Activated CD8-positive, alpha-beta memory T cell treated with anti-CD3 and anti-CD28 coated beads, Interleukin-2, amount 10 ng/mL, durations not matched to agents 7 days and 5 days (primary cell): ENCODE results near the gene KLK2. TPM values are rescaled to one million over a fixed set of nuclear protein-coding genes. Genes with fewer than 3 reads are reported as not detected.
A peak's percentile ranks its signal among the peaks of the same experiment; 100 is the strongest.

ENCODE experiments used
- ATAC-seq: fragments of 150-1000 bp; cut with Tn5 transposase; one replicate; pipeline ENCODE4 v1.10.0; 2021; ENCODE audit warnings: moderate library complexity
- CTCF ChIA-PET: fragments of 350-600 bp; sonication (Branson Sonifier 250); formaldehyde crosslinking; loops from one replicate; lab custom pipeline; 2021; ENCODE audit warnings: antibody characterized with exemption; lab: Charles Lee
- DNase-seq: peaks from one replicate; pipeline ENCODE4 v3.0.0-alpha.2; 2020
- H3K27ac Mint-ChIP-seq: one replicate; pipeline ENCODE4 v1.8.0; 2021; ENCODE audit warnings: mild to moderate bottlenecking, mixed read lengths
- H3K27me3 Mint-ChIP-seq: one replicate; pipeline ENCODE4 v1.8.0; 2021; ENCODE audit warnings: mixed read lengths
- H3K36me3 Mint-ChIP-seq: one replicate; pipeline ENCODE4 v1.8.0; 2021; ENCODE audit warnings: mild to moderate bottlenecking, mixed read lengths
- H3K4me1 Mint-ChIP-seq: one replicate; pipeline ENCODE4 v1.8.0; 2021; ENCODE audit warnings: mixed read lengths
- H3K4me3 Mint-ChIP-seq: one replicate; pipeline ENCODE4 v1.8.0; 2021; ENCODE audit warnings: mild to moderate bottlenecking, moderate library complexity, mixed read lengths
- H3K9me3 Mint-ChIP-seq: one replicate; pipeline ENCODE4 v1.8.0; 2022; ENCODE audit warnings: low read depth, mixed read lengths
- total RNA-seq, 2 experiments: library from RNA; stranded (reverse); gene quantifications; one replicate each; pipeline ENCODE4 v1.2.3, GENCODE V29; 2021

KLK2 gene
- under 1 TPM in 1 of 2 experiments, not detected in 1; 0.29 TPM for total RNA-seq

GRCh38 chr19:50873056-50873455 is at the start of gene KLK2:
TSS of gene KLK2 (plus strand) at chr19:50873439. CDS start at chr19:50873474, 35 bp downstream.
- H3K4me1 Mint-ChIP-seq, result no peaks in the 10 kb centered on the region
- peaks cover 17% of the 10 kb centered on the region for H3K27me3 Mint-ChIP-seq
- H3K27ac Mint-ChIP-seq, result no peak within 1 kb of the TSS
- CTCF ChIA-PET, result interaction anchor here (1.3 kb wide), 1 partner anchor 49 kb away, joined by 3 read pairs; no protein-coding TSS in a partner anchor
- H3K9me3 Mint-ChIP-seq, result no peaks in the 10 kb centered on the region
- H3K4me3 Mint-ChIP-seq, result no peak within 1 kb of the TSS
- ATAC-seq, result no peak
- no peak for DNase-seq
- no peaks in the 10 kb centered on the region for H3K36me3 Mint-ChIP-seq

DNA sequence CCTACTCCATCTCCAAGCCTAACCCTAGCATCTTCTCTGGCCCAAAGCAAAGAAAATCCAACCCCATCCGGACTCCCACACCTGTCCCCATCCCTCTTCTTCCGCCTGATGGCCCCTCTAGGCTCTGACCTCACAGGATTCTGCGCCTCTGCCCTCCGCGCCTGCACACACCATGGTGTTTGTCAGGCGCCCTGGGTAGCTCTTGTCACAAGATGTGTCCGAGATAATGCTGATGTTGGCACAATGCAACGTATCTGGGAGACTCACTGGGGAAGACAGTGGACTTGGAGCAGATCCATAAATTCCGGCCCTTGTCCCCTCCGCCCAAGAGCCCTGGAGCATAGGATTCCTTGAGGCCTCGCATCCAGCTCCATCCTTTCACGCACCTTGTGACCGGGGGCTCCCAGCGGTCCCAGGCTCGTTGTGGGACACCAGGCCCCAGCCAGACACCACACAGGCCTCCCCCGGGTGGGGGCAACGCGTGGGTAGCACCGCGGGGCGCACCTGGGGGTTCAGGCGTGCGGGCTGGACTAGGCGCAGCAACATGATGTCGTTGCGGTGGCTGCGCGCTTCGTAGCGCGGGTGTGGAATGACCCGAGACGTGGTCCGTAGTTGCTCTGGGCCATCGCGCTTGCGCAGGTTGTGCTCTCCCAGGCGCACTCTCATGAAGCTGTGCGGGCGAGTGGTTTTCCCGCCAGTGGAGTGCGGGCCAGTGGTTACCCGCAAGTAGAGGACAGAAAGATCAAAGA is 46.6 kb upstream of the KLK2 start:
- no peaks in the 10 kb centered on the region for H3K4me1 Mint-ChIP-seq
- H3K9me3 Mint-ChIP-seq, result no peaks in the 10 kb centered on the region
- H3K27ac Mint-ChIP-seq, result no peak overlapping the region
- H3K27me3 Mint-ChIP-seq, result peaks cover 26% of the 10 kb centered on the region
- CTCF ChIA-PET, result no interaction called here
- DNase-seq (no peak), ATAC-seq (no peak)
- no peaks in the 10 kb centered on the region for H3K36me3 Mint-ChIP-seq
- no peak overlapping the region for H3K4me3 Mint-ChIP-seq

- no peak overlapping the region for H3K4me3 Mint-ChIP-seq
- ATAC-seq (no peak), DNase-seq (no peak)
- no peaks in the 10 kb centered on the region for H3K36me3 Mint-ChIP-seq
- H3K27ac Mint-ChIP-seq, result no peak overlapping the region
- no peaks in the 10 kb centered on the region for H3K4me1 Mint-ChIP-seq
- H3K9me3 Mint-ChIP-seq, result no peaks in the 10 kb centered on the region
- CTCF ChIA-PET, result no interaction called here
- H3K27me3 Mint-ChIP-seq, result peaks cover 19% of the 10 kb centered on the region
These were observed 45.8 kb upstream of the KLK2 start for GRCh38 chr19:50827476-50827875.

- ATAC-seq (no peak), DNase-seq (no peak)
- H3K4me3 Mint-ChIP-seq, result no peak overlapping the region
- no peaks in the 10 kb centered on the region for H3K9me3 Mint-ChIP-seq
- no peaks in the 10 kb centered on the region for H3K4me1 Mint-ChIP-seq
- H3K27me3 Mint-ChIP-seq, result peaks cover 24% of the 10 kb centered on the region
- no peak overlapping the region for H3K27ac Mint-ChIP-seq
- CTCF ChIA-PET, result interaction anchor here (0.8 kb wide), 1 partner anchor 23 kb away, joined by 3 read pairs; no protein-coding TSS in a partner anchor
- no peaks in the 10 kb centered on the region for H3K36me3 Mint-ChIP-seq
These were observed 43.4 kb upstream of the KLK2 start for GRCh38 chr19:50829801-50830200.

- CTCF ChIA-PET, result no interaction called here
- peaks cover 3% of the 10 kb centered on the region for H3K4me1 Mint-ChIP-seq
- H3K9me3 Mint-ChIP-seq, result no peaks in the 10 kb centered on the region
- ATAC-seq (no peak), DNase-seq (no peak)
- H3K4me3 Mint-ChIP-seq, result no peak overlapping the region
- H3K27me3 Mint-ChIP-seq, result peaks cover 31% of the 10 kb centered on the region
- no peaks in the 10 kb centered on the region for H3K36me3 Mint-ChIP-seq
- no peak overlapping the region for H3K27ac Mint-ChIP-seq
These were observed 42.8 kb upstream of the KLK2 start for GRCh38 chr19:50830266-50831025.

DNA sequence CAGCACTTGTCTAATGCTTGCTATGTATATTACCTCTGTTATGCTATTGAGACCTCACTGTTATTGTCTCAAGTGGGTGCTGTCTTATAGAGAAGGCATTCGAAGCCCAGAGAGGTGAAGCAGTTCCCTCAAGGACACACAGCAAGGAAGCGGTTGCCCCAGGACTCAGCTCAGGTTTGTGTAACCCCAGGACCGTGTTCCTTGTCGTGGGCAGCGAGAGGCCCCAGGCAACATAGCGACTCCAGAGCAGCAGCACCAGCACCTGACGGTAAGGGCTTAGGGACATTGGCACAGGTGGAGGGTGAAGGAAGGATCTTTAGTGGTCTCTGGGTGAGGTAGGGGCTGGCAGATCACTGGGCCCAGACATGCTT is 42.2 kb upstream of the KLK2 start:
- H3K4me1 Mint-ChIP-seq, result peaks cover 4% of the 10 kb centered on the region
- no peaks in the 10 kb centered on the region for H3K9me3 Mint-ChIP-seq
- H3K27ac Mint-ChIP-seq, result no peak overlapping the region
- peaks cover 32% of the 10 kb centered on the region for H3K27me3 Mint-ChIP-seq
- no peak for DNase-seq
- no peaks in the 10 kb centered on the region for H3K36me3 Mint-ChIP-seq
- no peak overlapping the region for H3K4me3 Mint-ChIP-seq
- CTCF ChIA-PET, result no interaction called here
- no peak for ATAC-seq

DNA sequence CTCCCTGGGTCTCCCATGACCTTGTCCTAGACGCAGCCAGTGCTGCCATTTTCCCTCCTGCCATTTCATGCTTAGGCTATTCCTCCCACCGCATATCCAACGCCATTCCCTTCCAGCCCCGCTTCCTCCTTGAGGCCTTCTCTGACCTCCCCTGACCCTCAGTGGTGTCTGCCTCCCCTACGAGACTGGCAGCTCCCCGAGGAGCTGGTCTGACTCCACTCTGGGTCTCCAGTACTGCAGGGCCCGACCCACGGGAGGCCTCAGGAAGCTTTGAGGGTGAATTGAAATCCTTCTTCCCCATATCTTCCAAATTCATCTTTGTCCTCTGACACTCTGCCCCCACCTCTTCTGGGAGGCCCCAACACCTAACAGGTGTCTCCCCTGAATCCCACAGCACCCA is 40.6 kb upstream of the KLK2 start:
- DNase-seq, result no peak
- H3K9me3 Mint-ChIP-seq, result no peaks in the 10 kb centered on the region
- CTCF ChIA-PET, result no interaction called here
- no peak for ATAC-seq
- H3K27me3 Mint-ChIP-seq, result peaks cover 46% of the 10 kb centered on the region
- H3K36me3 Mint-ChIP-seq, result no peaks in the 10 kb centered on the region
- H3K27ac Mint-ChIP-seq, result no peak overlapping the region
- H3K4me1 Mint-ChIP-seq, result peaks cover 8% of the 10 kb centered on the region
- no peak overlapping the region for H3K4me3 Mint-ChIP-seq

DNA sequence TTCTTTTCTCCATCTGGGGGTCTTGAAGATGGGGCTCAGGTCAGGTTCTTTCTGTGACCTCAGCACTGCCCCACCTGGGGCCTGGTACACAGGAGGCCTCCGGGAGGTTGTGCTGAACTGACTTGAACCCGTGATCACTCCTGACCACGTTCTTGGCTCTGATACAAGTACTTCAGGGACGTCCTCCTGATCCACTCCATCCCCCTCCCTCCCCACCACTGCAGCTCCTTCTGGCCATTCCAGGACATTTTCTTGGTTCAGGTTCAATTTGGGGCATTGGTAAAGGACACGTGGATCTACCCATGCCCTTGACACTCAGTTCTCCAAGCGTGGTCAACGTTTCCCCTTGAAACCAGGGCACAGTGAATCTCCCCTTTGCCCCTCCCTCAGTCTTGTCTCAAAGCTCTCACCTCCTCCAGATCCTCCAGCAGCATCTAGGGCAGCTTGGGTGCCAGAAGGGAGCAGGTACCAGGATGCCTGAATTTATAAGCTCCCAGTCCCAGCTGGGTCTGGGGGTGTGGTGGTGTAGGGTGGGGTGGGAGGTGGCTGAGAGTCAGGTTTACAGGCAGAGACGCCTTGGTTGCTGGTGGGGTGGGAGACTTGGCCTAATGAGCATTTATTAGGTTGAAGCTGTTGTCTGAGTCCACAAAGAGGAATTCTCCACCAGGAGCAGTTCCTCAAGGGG is 40.0 kb upstream of the KLK2 start, which contains the start of gene KLK15:
KLK15 (minus strand) TSS at position 458 of the 685 bp plus-strand sequence. CDS start 2,082 bp downstream, outside the sequence.
- CTCF ChIA-PET, result no interaction called here
- no peak within 1 kb of the TSS for H3K4me3 Mint-ChIP-seq
- H3K4me1 Mint-ChIP-seq, result peaks cover 11% of the 10 kb centered on the region
- no peak for ATAC-seq
- no peaks in the 10 kb centered on the region for H3K36me3 Mint-ChIP-seq
- no peak for DNase-seq
- H3K9me3 Mint-ChIP-seq, result no peaks in the 10 kb centered on the region
- H3K27me3 Mint-ChIP-seq, result peaks cover 46% of the 10 kb centered on the region
- H3K27ac Mint-ChIP-seq, result no peak within 1 kb of the TSS

DNA sequence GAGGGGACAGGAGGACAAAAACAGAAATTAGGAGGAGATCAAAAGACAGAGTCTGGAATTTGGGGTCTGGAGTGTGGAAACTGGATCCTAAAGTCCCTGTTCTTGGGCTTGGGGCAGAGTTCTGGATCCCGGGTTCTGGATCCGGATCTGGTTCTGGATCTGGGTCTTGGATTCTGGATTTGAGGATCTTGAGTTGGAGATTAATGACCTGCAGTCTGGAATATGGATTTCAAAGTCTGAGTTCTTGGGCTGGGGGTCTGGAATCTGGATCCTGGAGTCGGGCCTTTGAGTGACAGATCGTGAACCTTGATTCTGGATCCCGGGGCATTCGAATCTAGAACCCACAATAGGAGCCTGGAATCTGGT is 39.5 kb upstream of the KLK2 start:
- no peak for ATAC-seq
- Mint-ChIP-seq H3K27me3 (peaks cover 46% of the 10 kb centered on the region), H3K4me3 (no peak overlapping the region), H3K4me1 (peaks cover 11% of the 10 kb centered on the region), H3K27ac (no peak overlapping the region), H3K9me3 (no peaks in the 10 kb centered on the region), H3K36me3 (no peaks in the 10 kb centered on the region)
- CTCF ChIA-PET, result no interaction called here
- DNase-seq, result no peak

DNA sequence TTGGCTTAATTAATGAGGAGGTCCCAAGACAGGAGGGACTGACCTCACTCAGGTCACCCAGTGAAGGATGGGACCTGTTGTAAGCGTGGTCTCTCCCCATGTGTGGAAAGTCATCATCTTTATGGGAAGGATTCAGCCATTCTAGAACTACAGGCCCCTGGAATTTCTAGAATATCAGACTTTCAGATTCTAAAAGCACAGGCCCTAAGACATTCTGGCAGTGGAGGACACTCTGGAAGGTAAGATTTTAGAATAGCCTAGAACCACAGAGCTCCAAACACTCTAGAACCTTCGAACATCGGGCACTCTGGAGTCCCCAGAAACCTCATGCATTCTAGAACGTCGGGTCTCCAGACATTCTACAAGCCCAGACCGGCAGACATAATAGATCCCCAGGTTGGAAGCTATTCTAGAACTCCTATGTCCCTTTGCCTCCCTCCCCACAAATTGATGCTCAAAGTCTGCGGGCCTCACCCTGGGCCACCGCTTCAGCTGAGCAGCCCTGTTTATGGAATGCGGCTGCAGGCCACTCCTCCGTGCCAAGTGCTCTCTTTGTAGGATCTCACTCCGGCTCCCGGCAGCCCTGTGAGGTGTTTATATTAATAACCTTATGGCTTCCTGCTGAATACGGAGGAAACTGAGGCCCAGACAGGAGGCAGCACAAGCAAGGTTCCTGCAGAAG is 38.0 kb upstream of the KLK2 start:
- H3K4me3 Mint-ChIP-seq, result peak overlapping the region; percentile 68
- peaks cover 41% of the 10 kb centered on the region for H3K27me3 Mint-ChIP-seq
- no peaks in the 10 kb centered on the region for H3K36me3 Mint-ChIP-seq
- no peak overlapping the region for H3K27ac Mint-ChIP-seq
- no peaks in the 10 kb centered on the region for H3K9me3 Mint-ChIP-seq
- ATAC-seq (peak; percentile 4), DNase-seq (no peak)
- CTCF ChIA-PET, result interaction anchor here (1.2 kb wide), 1 partner anchor 280 kb away, joined by 3 read pairs; no protein-coding TSS in a partner anchor
- H3K4me1 Mint-ChIP-seq, result peaks cover 11% of the 10 kb centered on the region

DNA sequence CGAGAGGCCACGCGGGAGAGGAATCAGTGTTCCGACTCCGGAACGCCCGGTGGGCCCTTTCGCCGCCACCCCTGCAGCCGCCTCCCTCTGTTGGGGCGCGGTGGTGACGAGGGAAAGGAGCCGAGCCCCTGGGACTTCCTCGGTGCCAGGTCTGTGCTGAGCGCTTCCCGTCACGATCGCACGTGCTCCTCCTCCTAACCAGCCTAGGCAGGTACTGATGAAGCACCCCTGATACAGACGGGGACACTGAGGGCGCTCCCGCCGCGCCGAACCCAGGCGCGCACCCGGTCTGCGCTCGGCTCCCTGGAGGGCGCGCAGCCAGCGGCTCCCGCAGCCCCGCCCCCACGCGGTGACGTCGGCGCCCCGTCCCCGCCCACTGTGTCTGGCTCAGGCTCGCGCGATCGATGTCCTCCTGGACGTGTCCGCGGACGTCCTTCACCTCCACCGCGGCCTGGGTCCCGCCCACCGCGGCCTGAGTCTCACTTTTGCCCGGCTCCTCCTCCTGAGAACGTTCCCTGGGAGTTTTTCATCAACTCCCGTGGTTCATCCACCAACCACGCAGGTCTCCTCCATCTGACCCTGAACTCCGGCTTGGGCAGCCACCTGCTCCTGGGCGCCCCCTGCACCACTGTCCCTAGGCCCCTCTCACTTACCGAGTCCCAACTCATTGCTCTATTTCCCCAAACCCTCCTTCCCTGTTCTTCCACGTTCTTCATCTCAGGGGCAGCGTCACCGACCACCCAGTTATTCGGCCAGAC is 37.3 kb upstream of the KLK2 start:
- Mint-ChIP-seq H3K27me3 (peaks cover 40% of the 10 kb centered on the region), H3K9me3 (no peaks in the 10 kb centered on the region), H3K27ac (no peak overlapping the region), H3K4me3 (peak overlapping the region; percentile 68), H3K4me1 (peaks cover 11% of the 10 kb centered on the region), H3K36me3 (no peaks in the 10 kb centered on the region)
- CTCF ChIA-PET, result no interaction called here
- DNase-seq (peak; percentile 83), ATAC-seq (peak; percentile 96)

DNA sequence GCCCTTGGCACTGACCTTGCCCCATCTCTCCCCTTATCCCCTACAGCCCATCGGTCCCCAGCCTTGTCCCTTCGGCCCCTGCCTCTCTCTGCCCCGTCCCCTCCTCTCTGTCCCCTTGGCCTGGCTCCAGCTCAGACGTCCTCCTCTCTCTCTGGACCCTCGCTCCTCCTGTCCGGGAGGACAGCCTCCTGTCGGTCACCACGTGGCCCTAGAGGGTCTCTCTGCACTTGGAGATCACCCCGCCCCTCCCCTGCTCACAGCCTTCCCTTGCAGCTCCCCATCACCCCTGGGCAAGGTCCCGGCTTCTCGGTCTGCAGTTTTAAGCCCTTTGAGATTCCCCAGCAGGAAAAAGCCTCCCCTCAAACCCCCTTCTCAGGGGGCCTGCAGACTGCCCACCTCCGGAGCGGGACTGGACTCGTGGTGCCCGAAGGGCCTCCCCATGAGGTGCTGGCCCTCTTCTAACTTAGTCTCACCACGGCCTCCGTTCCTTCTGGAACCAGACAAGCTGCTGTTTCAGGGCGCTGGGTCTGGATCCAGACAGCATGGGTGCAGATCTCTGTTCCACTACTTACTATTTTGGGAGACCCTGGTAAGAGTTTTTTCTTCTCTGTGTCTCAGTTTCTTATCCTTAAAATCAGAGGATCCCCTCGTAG is 36.6 kb upstream of the KLK2 start:
- CTCF ChIA-PET, result no interaction called here
- Mint-ChIP-seq H3K27ac (no peak overlapping the region), H3K9me3 (no peaks in the 10 kb centered on the region), H3K27me3 (peaks cover 40% of the 10 kb centered on the region), H3K36me3 (no peaks in the 10 kb centered on the region), H3K4me3 (peak overlapping the region; percentile 68), H3K4me1 (peaks cover 11% of the 10 kb centered on the region)
- no peak for DNase-seq
- ATAC-seq, result no peak
